Activated B cell treated with CpG ODN at 0.5 μM for 24 hours (primary cell): ENCODE measurements around the gene GGT5. TPM values are rescaled to one million over a fixed set of nuclear protein-coding genes. Genes with fewer than 3 reads are reported as not detected.
"Not testable (repeated sequence)": the region's sequence is repeated elsewhere in the genome, so short reads cannot be mapped to it uniquely, and the experiment has no call there.

Source experiments
- ATAC-seq: fragments of 200-7000 bp; cut with Tn5 transposase; one replicate; pipeline ENCODE4 v1.10.0; 2021; ENCODE audit warnings: low read depth, mild to moderate bottlenecking, moderate library complexity
- CTCF ChIA-PET: fragments of 350-600 bp; sonication (Branson Sonifier 250); formaldehyde crosslinking; loops from one replicate; lab custom pipeline; 2021; ENCODE audit warnings: antibody characterized with exemption; lab: Charles Lee
- POLR2A ChIA-PET: fragments of 350-600 bp; sonication (Branson Sonifier 250); formaldehyde crosslinking; loops from one replicate; lab custom pipeline; 2021; ENCODE audit warnings: antibody characterized with exemption; lab: Charles Lee
- DNase-seq: peaks from one replicate; pipeline ENCODE4 v3.0.0; 2022
- H3K27ac Mint-ChIP-seq: one replicate; pipeline ENCODE4 v1.8.0; 2020; ENCODE audit warnings: mixed read lengths
- H3K27me3 Mint-ChIP-seq: one replicate; pipeline ENCODE4 v1.8.0; 2021; ENCODE audit warnings: mixed read lengths
- H3K36me3 Mint-ChIP-seq: one replicate; pipeline ENCODE4 v1.8.0; 2021; ENCODE audit warnings: low read depth, mixed read lengths
- H3K4me1 Mint-ChIP-seq: one replicate; pipeline ENCODE4 v1.8.0; 2021; ENCODE audit warnings: mixed read lengths
- H3K4me3 Mint-ChIP-seq: one replicate; pipeline ENCODE4 v1.8.0; 2020; ENCODE audit warnings: mild to moderate bottlenecking, mixed read lengths
- H3K9me3 Mint-ChIP-seq: one replicate; pipeline ENCODE4 v1.8.0; 2020; ENCODE audit warnings: mixed read lengths
- intact Hi-C: fragments of 100-400 bp; cut with micrococcal nuclease; formaldehyde crosslinking; loops from one replicate; pipeline ENCODE4 v1.15.1; 2024
- total RNA-seq: library from RNA; stranded (reverse); gene quantifications from 2 replicates; pipeline ENCODE4 v1.2.3, GENCODE V29; 2022
- TF ChIP-seq, protein P1 (sequence below): fragments of 200-600 bp; IDR thresholded peaks from one replicate; pipeline ENCODE4 v1.8.0; 2022; ENCODE audit warnings: antibody characterized with exemption, mild to moderate bottlenecking

The GGT5 gene
- total RNA-seq, 1 donor from 2014 or later, result not detected

- Mint-ChIP-seq H3K4me3 (no peak overlapping the region), H3K9me3 (no peaks in the 10 kb centered on the region), H3K36me3 (no peaks in the 10 kb centered on the region), H3K27me3 (no peaks in the 10 kb centered on the region), H3K27ac (no peak overlapping the region), H3K4me1 (peaks cover 26% of the 10 kb centered on the region)
- CTCF ChIA-PET, result no interaction called here
- ATAC-seq (no peak), DNase-seq (no peak)
- POLR2A ChIA-PET, result no interaction called here
- intact Hi-C loops, result no loop called here
- TF ChIP-seq, protein P1, sequence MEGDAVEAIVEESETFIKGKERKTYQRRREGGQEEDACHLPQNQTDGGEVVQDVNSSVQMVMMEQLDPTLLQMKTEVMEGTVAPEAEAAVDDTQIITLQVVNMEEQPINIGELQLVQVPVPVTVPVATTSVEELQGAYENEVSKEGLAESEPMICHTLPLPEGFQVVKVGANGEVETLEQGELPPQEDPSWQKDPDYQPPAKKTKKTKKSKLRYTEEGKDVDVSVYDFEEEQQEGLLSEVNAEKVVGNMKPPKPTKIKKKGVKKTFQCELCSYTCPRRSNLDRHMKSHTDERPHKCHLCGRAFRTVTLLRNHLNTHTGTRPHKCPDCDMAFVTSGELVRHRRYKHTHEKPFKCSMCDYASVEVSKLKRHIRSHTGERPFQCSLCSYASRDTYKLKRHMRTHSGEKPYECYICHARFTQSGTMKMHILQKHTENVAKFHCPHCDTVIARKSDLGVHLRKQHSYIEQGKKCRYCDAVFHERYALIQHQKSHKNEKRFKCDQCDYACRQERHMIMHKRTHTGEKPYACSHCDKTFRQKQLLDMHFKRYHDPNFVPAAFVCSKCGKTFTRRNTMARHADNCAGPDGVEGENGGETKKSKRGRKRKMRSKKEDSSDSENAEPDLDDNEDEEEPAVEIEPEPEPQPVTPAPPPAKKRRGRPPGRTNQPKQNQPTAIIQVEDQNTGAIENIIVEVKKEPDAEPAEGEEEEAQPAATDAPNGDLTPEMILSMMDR, result no peak
Observed at GRCh38 chr22:24205438-24206195, 39.3 kb downstream of the GGT5 start.

- H3K4me1 Mint-ChIP-seq, result peaks cover 26% of the 10 kb centered on the region
- H3K27ac Mint-ChIP-seq, intact Hi-C loops, H3K4me3 Mint-ChIP-seq, H3K27me3 Mint-ChIP-seq, H3K36me3 Mint-ChIP-seq, H3K9me3 Mint-ChIP-seq, ATAC-seq, DNase-seq, CTCF ChIA-PET: not testable (repeated sequence)
- POLR2A ChIA-PET, result interaction anchor here (0.7 kb wide), 1 partner anchor 30 kb away, joined by 11 read pairs; no protein-coding TSS in a partner anchor
Observed at GRCh38 chr22:24203856-24204255, 41.0 kb downstream of the GGT5 start.

GRCh38 chr22:24201681-24202614 is 42.9 kb downstream of the GGT5 start:
- CTCF ChIA-PET, result no interaction called here
- Mint-ChIP-seq H3K4me3 (no peak overlapping the region), H3K4me1 (peaks cover 22% of the 10 kb centered on the region), H3K27me3 (no peaks in the 10 kb centered on the region), H3K36me3 (no peaks in the 10 kb centered on the region), H3K9me3 (no peaks in the 10 kb centered on the region), H3K27ac (no peak overlapping the region)
- no peak for DNase-seq
- ATAC-seq, result no peak
- TF ChIP-seq, protein P1, result no peak
- POLR2A ChIA-PET, result no interaction called here
- intact Hi-C loops, result no loop called here

DNA sequence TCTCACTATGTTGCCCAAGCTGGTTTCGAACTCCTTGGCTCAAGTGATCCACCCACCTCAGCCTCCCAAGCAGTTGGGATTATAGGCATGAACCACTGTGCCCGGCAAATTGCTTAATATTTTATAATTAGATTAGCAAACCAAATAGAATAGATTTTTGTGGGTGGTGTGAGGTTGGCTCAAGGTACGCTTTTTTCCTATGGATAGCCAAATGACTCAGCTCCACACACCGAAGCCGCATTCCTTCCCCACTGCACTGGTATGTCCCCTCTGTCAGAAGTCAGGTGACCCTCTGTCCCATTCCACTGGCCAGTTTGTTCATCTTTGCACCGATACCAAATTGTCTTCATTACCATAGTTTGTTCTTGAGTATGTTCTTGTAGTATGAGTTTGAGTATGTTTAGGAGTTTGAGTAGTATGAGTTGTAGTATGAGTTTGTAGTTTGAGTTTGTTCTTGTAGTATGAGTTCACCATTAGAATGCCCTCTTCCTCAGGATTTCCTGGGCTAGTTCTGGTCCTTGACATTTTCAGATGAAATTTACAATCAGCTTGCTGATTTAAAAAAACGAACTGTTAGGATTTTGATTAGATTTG is 44.2 kb downstream of the GGT5 start:
- H3K27me3 Mint-ChIP-seq, result no peaks in the 10 kb centered on the region
- ChIA-PET POLR2A (interaction anchor here (0.5 kb wide), 1 partner anchor 313 kb away, joined by 5 read pairs; no protein-coding TSS in a partner anchor), CTCF (no interaction called here)
- DNase-seq, result no peak
- H3K4me1 Mint-ChIP-seq, result peaks cover 13% of the 10 kb centered on the region
- no peak overlapping the region for H3K4me3 Mint-ChIP-seq
- intact Hi-C loops, result no loop called here
- H3K27ac Mint-ChIP-seq, result no peak overlapping the region
- H3K9me3 Mint-ChIP-seq, result no peaks in the 10 kb centered on the region
- TF ChIP-seq, protein P1, result no peak
- ATAC-seq, result no peak
- H3K36me3 Mint-ChIP-seq, result no peaks in the 10 kb centered on the region

DNA sequence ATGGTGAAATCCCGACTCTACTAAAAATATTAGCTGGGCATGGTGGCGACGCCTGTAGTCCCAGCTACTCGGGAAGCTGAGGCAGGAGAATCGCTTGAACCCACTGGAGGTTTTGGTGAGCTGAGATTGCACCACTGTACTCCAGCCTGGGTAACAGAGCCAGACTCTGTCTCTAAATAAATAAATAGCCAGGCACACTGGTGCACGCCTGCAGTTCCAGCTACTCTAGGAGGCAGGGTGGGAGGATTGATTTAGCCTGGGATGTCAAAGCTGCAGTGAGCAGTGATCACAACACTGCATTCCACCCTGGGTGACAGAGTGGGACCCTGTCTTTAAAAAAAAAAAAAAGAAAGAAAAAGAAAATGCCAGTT is 46.2 kb downstream of the GGT5 start:
- no peaks in the 10 kb centered on the region for H3K27me3 Mint-ChIP-seq
- TF ChIP-seq, protein P1, result no peak
- ChIA-PET POLR2A (no interaction called here), CTCF (no interaction called here)
- DNase-seq (no peak), ATAC-seq (no peak)
- no peaks in the 10 kb centered on the region for H3K9me3 Mint-ChIP-seq
- intact Hi-C loops, result no loop called here
- H3K36me3 Mint-ChIP-seq, result no peaks in the 10 kb centered on the region
- no peak overlapping the region for H3K4me3 Mint-ChIP-seq
- peaks cover 8% of the 10 kb centered on the region for H3K4me1 Mint-ChIP-seq
- H3K27ac Mint-ChIP-seq, result no peak overlapping the region
